Neural cell (in vitro differentiated cells): Measurements from ENCODE around the gene LRRFIP2. TPM values are rescaled to one million over a fixed set of nuclear protein-coding genes. Genes with fewer than 3 reads are reported as not detected.

Experiments used
- H2AFZ ChIP-seq: fragments of 200-600, 300-800 bp; sonication (generic), shearing (Covaris generic); 2 replicates; pipeline ENCODE4 v1.6.0; 2014; ENCODE audit warnings: low read depth, mild to moderate bottlenecking, antibody characterized with exemption, low read length, moderate library complexity
- H3F3A ChIP-seq: fragments of 200-600 bp; shearing (Covaris generic); 2 replicates; pipeline ENCODE4 v1.6.1; 2016; ENCODE audit warnings: mild to moderate bottlenecking, moderate library complexity, mixed read lengths, antibody characterized with exemption, low read length; ENCODE audit not compliant: insufficient read depth, poor library complexity, severe bottlenecking
- H3K27ac ChIP-seq: fragments of 200-600, 300-800 bp; sonication (generic), shearing (Covaris generic); 2 replicates; pipeline ENCODE4 v1.5.1; 2014; ENCODE audit warnings: mild to moderate bottlenecking, low read length, moderate library complexity
- H3K27me3 ChIP-seq: fragments of 300-800, 200-600 bp; sonication (generic), shearing (Covaris generic); 2 replicates; pipeline ENCODE4 v1.6.0; 2014; ENCODE audit warnings: mild to moderate bottlenecking, low read depth, low read length, moderate library complexity; ENCODE audit not compliant: insufficient read depth
- H3K36me3 ChIP-seq: fragments of 300-800, 200-600 bp; sonication (generic), shearing (Covaris generic); 2 replicates; pipeline ENCODE4 v1.5.1; 2014; ENCODE audit warnings: mild to moderate bottlenecking, antibody characterized with exemption, low read length, moderate library complexity; ENCODE audit not compliant: insufficient read depth
- H3K4me2 ChIP-seq: fragments of 300-800, 200-600 bp; sonication (generic), shearing (Covaris generic); 2 replicates; pipeline ENCODE4 v1.6.0; 2014; ENCODE audit warnings: mild to moderate bottlenecking, low read length
- H3K4me3 ChIP-seq: fragments of 300-800, 200-600 bp; sonication (generic), shearing (Covaris generic); 2 replicates; pipeline ENCODE4 v1.5.1; 2014; ENCODE audit warnings: mild to moderate bottlenecking, low read length, moderate library complexity
- H3K79me2 ChIP-seq: fragments of 200-600 bp; shearing (Covaris generic); replicated peaks from 2 replicates; pipeline ENCODE4 v1.6.0; 2014; ENCODE audit warnings: mild to moderate bottlenecking, low read length, moderate library complexity; ENCODE audit not compliant: insufficient read depth
- H3K9ac ChIP-seq: fragments of 300-800, 200-600 bp; sonication (generic), shearing (Covaris generic); 2 replicates; pipeline ENCODE4 v1.6.1; 2016; ENCODE audit warnings: mild to moderate bottlenecking, low read length, mixed read lengths
- H3K9me2 ChIP-seq: fragments of 200-600 bp; shearing (Covaris generic); 2 replicates; pipeline ENCODE4 v1.6.1; 2016; ENCODE audit warnings: mild to moderate bottlenecking, low read length, mixed read lengths; ENCODE audit not compliant: insufficient read depth
- H3K9me3 ChIP-seq: fragments of 200-600, 300-800 bp; sonication (generic), shearing (Covaris generic); 2 replicates; pipeline ENCODE4 v1.6.1; 2016; ENCODE audit warnings: mild to moderate bottlenecking, mixed run types, low read length, moderate library complexity, mixed read lengths
- H4K20me1 ChIP-seq: fragments of 200-600 bp; shearing (Covaris generic); 2 replicates; pipeline ENCODE4 v1.6.1; 2016; ENCODE audit warnings: mild to moderate bottlenecking, mixed run types; ENCODE audit not compliant: insufficient read depth
- CTCF ChIP-seq: fragments of 450-650 bp; IDR thresholded peaks from 2 replicates; pipeline ENCODE4 v1.5.1; 2014; ENCODE audit warnings: antibody characterized with exemption, mild to moderate bottlenecking, moderate library complexity; ENCODE audit not compliant: poor library complexity, severe bottlenecking
- EP300 ChIP-seq: fragments of 450-650 bp; conservative IDR thresholded peaks from 2 replicates; pipeline ENCODE4 v1.6.1; 2014; ENCODE audit warnings: antibody characterized with exemption, mild to moderate bottlenecking, moderate library complexity; ENCODE audit not compliant: poor library complexity, severe bottlenecking
- EZH2 ChIP-seq: fragments of 200-600, 300-800 bp; shearing (Covaris generic), sonication (generic); IDR thresholded peaks from 2 replicates; pipeline ENCODE4 v1.6.1; 2014; ENCODE audit warnings: antibody characterized with exemption, low read length, borderline replicate concordance, mild to moderate bottlenecking; ENCODE audit not compliant: insufficient read depth, poor library complexity, severe bottlenecking
- MXI1 ChIP-seq: fragments of 450-650 bp; conservative IDR thresholded peaks from 2 replicates; pipeline ENCODE4 v1.6.1; 2014; ENCODE audit warnings: antibody characterized with exemption, mild to moderate bottlenecking; ENCODE audit not compliant: poor library complexity, severe bottlenecking
- POLR2AphosphoS5 ChIP-seq: IDR thresholded peaks from 2 replicates; pipeline ENCODE4 v1.6.1; 2012
- RAD21 ChIP-seq: fragments of 450-650 bp; conservative IDR thresholded peaks from 2 replicates; pipeline ENCODE4 v1.6.1; 2014; ENCODE audit warnings: antibody characterized with exemption, mild to moderate bottlenecking, moderate library complexity
- SMC3 ChIP-seq: fragments of 450-650 bp; conservative IDR thresholded peaks from 2 replicates; pipeline ENCODE4 v1.6.1; 2014; ENCODE audit warnings: antibody characterized with exemption, mild to moderate bottlenecking, moderate library complexity; ENCODE audit not compliant: poor library complexity
- TAF1 ChIP-seq: IDR thresholded peaks from 2 replicates; pipeline ENCODE4 v1.6.1; 2012; ENCODE audit warnings: low read depth
- polyA plus RNA-seq: library from polyadenylated mRNA; depleted of rRNA; stranded (reverse); fragments of >200 nt; gene quantifications from 2 replicates; pipeline ENCODE4 v1.2.3, GENCODE V29; 2014
- TF ChIP-seq, protein P1 (sequence below): IDR thresholded peaks from 2 replicates; pipeline ENCODE4 v1.6.1; 2012; ENCODE audit warnings: borderline replicate concordance

The LRRFIP2 gene
- polyA plus RNA-seq, 1 donor from 2014 or later = 143 TPM

GRCh38 chr3:37217098-37217849 lies 42.9 kb upstream of the LRRFIP2 start:
- no peaks in the 10 kb centered on the region for H3K36me3 ChIP-seq
- no peak overlapping the region for H2AFZ ChIP-seq
- no peaks in the 10 kb centered on the region for H4K20me1 ChIP-seq
- TF ChIP-seq SMC3 (no peak), RAD21 (no peak), POLR2AphosphoS5 (no peak), EZH2 (no peak), MXI1 (no peak), TAF1 (no peak), CTCF (no peak), EP300 (no peak)
- TF ChIP-seq, protein P1, sequence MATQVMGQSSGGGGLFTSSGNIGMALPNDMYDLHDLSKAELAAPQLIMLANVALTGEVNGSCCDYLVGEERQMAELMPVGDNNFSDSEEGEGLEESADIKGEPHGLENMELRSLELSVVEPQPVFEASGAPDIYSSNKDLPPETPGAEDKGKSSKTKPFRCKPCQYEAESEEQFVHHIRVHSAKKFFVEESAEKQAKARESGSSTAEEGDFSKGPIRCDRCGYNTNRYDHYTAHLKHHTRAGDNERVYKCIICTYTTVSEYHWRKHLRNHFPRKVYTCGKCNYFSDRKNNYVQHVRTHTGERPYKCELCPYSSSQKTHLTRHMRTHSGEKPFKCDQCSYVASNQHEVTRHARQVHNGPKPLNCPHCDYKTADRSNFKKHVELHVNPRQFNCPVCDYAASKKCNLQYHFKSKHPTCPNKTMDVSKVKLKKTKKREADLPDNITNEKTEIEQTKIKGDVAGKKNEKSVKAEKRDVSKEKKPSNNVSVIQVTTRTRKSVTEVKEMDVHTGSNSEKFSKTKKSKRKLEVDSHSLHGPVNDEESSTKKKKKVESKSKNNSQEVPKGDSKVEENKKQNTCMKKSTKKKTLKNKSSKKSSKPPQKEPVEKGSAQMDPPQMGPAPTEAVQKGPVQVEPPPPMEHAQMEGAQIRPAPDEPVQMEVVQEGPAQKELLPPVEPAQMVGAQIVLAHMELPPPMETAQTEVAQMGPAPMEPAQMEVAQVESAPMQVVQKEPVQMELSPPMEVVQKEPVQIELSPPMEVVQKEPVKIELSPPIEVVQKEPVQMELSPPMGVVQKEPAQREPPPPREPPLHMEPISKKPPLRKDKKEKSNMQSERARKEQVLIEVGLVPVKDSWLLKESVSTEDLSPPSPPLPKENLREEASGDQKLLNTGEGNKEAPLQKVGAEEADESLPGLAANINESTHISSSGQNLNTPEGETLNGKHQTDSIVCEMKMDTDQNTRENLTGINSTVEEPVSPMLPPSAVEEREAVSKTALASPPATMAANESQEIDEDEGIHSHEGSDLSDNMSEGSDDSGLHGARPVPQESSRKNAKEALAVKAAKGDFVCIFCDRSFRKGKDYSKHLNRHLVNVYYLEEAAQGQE = no peak
- no peaks in the 10 kb centered on the region for H3K79me2 ChIP-seq
- H3K9me2 ChIP-seq = no peaks in the 10 kb centered on the region
- no peak overlapping the region for H3K27ac ChIP-seq
- no peak overlapping the region for H3K9ac ChIP-seq
- H3K4me2 ChIP-seq = no peak overlapping the region
- no peaks in the 10 kb centered on the region for H3F3A ChIP-seq
- no peaks in the 10 kb centered on the region for H3K27me3 ChIP-seq
- H3K9me3 ChIP-seq = no peaks in the 10 kb centered on the region
- H3K4me3 ChIP-seq = no peak overlapping the region

GRCh38 chr3:37216597-37217097 lies 42.3 kb upstream of the LRRFIP2 start:
- Histone ChIP-seq H2AFZ (no peak overlapping the region), H3K9ac (no peak overlapping the region), H3K9me2 (no peaks in the 10 kb centered on the region), H3K27me3 (no peaks in the 10 kb centered on the region), H3K9me3 (no peaks in the 10 kb centered on the region), H3K4me3 (no peak overlapping the region), H3F3A (no peaks in the 10 kb centered on the region), H4K20me1 (no peaks in the 10 kb centered on the region), H3K36me3 (no peaks in the 10 kb centered on the region), H3K79me2 (no peaks in the 10 kb centered on the region), H3K27ac (no peak overlapping the region), H3K4me2 (no peak overlapping the region)
- TF ChIP-seq, protein P1 = no peak
- TF ChIP-seq MXI1 (no peak), POLR2AphosphoS5 (no peak), EP300 (no peak)
